ENCODE measurements around the gene GXYLT1. TPM values are rescaled to one million over a fixed set of nuclear protein-coding genes. Genes with fewer than 3 reads are reported as not detected.

Gene GXYLT1
- polyA plus RNA-seq, 1 of the 3 experiments (the other 2 are of a cell fraction): 5.0 TPM

DNA sequence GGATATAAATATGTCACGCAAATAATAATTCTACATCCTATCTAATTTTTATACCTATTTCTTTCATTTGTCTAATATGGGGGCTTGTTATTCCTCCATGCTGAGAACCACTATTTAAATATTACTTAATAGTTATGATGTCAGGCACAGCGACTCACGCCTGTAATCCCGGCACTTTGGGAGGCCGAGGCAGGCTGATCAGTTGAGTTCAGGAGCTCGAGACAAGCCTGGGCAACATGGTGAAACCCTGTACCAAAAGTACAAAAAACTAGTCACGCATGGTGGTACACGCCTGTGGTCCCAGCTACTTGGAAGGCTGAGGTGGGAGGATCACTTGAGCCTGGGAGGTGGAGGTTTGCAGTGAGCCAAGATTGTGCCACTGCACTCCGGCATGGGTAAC is 45.2 kb downstream of the GXYLT1 start:
- DNase-seq: no peak
- peaks cover 0 to under 1% of the 10 kb centered on the region in 2 experiments; a peak in 1 of 4 replicates for H3K4me1 ChIP-seq (ENCODE audit: control insufficient read depth in 1 of 2, insufficient read depth in 2 of 2, low read depth in 1 of 2, low read length in 1 of 2)
- H3K79me2 ChIP-seq (ENCODE audit: insufficient read depth): no peaks in the 10 kb centered on the region
- CTCF ChIA-PET: interaction anchor here (0.6 to 0.7 kb wide), 2 partner anchors 88 to 198 kb away, joined by 3 read pairs; no protein-coding TSS in a partner anchor
- H3K27me3 ChIP-seq (ENCODE audit: insufficient read depth): no peaks in the 10 kb centered on the region
- H3K9me3 ChIP-seq: no peaks in the 10 kb centered on the region
- H3K4me2 ChIP-seq: no peak overlapping the region
- no peak overlapping the region for H2AFZ ChIP-seq (ENCODE audit: low read depth)
- no peak overlapping the region for H3K4me3 ChIP-seq (ENCODE audit: low read depth in 2 of 2, low read length in 1 of 2)
- H3K9ac ChIP-seq: no peak overlapping the region
- no peak for TF ChIP-seq GABPA (IDR thresholded peaks at IDR 0.05; ENCODE audit: low read depth)
- no peak for TF ChIP-seq TAF1 (IDR thresholded peaks at IDR 0.05; ENCODE audit: borderline replicate concordance, low read depth, low read length)
- TF ChIP-seq, protein P1, sequence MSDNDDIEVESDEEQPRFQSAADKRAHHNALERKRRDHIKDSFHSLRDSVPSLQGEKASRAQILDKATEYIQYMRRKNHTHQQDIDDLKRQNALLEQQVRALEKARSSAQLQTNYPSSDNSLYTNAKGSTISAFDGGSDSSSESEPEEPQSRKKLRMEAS (IDR thresholded peaks at IDR 0.05; ENCODE audit: low read depth): no peak
- no peak for TF ChIP-seq FOXM1 (IDR thresholded peaks at IDR 0.05; ENCODE audit: low read depth)
- no peak for TF ChIP-seq TCF12 (IDR thresholded peaks at IDR 0.05)
- TF ChIP-seq, protein P2, sequence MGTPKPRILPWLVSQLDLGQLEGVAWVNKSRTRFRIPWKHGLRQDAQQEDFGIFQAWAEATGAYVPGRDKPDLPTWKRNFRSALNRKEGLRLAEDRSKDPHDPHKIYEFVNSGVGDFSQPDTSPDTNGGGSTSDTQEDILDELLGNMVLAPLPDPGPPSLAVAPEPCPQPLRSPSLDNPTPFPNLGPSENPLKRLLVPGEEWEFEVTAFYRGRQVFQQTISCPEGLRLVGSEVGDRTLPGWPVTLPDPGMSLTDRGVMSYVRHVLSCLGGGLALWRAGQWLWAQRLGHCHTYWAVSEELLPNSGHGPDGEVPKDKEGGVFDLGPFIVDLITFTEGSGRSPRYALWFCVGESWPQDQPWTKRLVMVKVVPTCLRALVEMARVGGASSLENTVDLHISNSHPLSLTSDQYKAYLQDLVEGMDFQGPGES (IDR thresholded peaks at IDR 0.05; ENCODE audit: low read depth, low read length): no peak
- no peak for TF ChIP-seq RXRA (IDR thresholded peaks at IDR 0.05; ENCODE audit: borderline replicate concordance, low read depth)
- TF ChIP-seq MXI1 (IDR thresholded peaks at IDR 0.05; ENCODE audit: low read depth, low read length): no peak
- TF ChIP-seq EZH2phosphoT487 (IDR thresholded peaks at IDR 0.05; ENCODE audit: borderline replicate concordance, low read depth): no peak
- no peak for TF ChIP-seq ELF1 (IDR thresholded peaks at IDR 0.05)
- TF ChIP-seq RAD21 (IDR thresholded peaks at IDR 0.05; ENCODE audit: low read length): no peak
- TF ChIP-seq SMC3 (IDR thresholded peaks at IDR 0.05; ENCODE audit: low read depth, low read length): no peak
- TF ChIP-seq POLR2AphosphoS5 (IDR thresholded peaks at IDR 0.05; ENCODE audit: low read depth, low read length): no peak
- no peak for TF ChIP-seq FOSL2 (IDR thresholded peaks at IDR 0.05; ENCODE audit: borderline replicate concordance, low read depth)
- TF ChIP-seq, protein P3, sequence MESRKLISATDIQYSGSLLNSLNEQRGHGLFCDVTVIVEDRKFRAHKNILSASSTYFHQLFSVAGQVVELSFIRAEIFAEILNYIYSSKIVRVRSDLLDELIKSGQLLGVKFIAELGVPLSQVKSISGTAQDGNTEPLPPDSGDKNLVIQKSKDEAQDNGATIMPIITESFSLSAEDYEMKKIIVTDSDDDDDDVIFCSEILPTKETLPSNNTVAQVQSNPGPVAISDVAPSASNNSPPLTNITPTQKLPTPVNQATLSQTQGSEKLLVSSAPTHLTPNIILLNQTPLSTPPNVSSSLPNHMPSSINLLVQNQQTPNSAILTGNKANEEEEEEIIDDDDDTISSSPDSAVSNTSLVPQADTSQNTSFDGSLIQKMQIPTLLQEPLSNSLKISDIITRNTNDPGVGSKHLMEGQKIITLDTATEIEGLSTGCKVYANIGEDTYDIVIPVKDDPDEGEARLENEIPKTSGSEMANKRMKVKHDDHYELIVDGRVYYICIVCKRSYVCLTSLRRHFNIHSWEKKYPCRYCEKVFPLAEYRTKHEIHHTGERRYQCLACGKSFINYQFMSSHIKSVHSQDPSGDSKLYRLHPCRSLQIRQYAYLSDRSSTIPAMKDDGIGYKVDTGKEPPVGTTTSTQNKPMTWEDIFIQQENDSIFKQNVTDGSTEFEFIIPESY (IDR thresholded peaks at IDR 0.05; ENCODE audit: borderline replicate concordance, low read depth): no peak
- TF ChIP-seq NFIC (IDR thresholded peaks at IDR 0.05; ENCODE audit: borderline replicate concordance): no peak
- peaks cover 10 to 13% of the 10 kb centered on the region in 2 experiments for H3K36me3 ChIP-seq (replicated peaks in 1 of 2; ENCODE audit: control insufficient read depth in 1 of 2, insufficient read depth in 2 of 2, low read length in 1 of 2)
- no peak overlapping the region for H3K27ac ChIP-seq (ENCODE audit: low read depth in 2 of 2, low read length in 1 of 2)
- no peaks in the 10 kb centered on the region for H4K20me1 ChIP-seq (ENCODE audit: insufficient read depth)
- H3F3A ChIP-seq (replicated peaks; ENCODE audit: insufficient read depth): peaks cover 3% of the 10 kb centered on the region
- H3K9me2 ChIP-seq: no peaks in the 10 kb centered on the region
- POLR2A ChIA-PET: no interaction called here
- WGBS (ENCODE audit: low lambda C conversion rate): 95% methylated on average over 9 of the region's 9 CpGs

DNA sequence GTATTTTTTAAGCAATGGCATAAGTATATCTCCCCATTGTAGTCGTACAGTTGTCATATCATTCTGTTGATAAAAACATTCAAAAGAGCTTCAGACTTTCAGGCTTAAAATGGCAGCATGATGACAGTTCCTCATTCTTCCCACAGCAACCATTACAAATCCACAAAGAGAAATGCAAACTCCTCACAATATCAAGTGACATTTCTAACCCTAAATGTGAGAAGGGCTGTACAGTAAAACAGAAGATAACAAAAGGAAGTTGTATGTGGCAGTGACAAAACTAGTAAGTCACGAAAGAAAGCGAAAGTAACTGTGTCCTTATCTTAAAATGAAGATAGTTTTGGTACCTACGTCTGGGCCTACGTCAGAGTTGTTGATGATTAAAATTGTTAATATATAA is 46.7 kb downstream of the GXYLT1 start:
- H3K27me3 ChIP-seq (ENCODE audit: insufficient read depth): no peaks in the 10 kb centered on the region
- POLR2A ChIA-PET: no interaction called here
- WGBS (ENCODE audit: low lambda C conversion rate): 93% methylated on average over 5 of the region's 5 CpGs
- DNase-seq: no peak
- no peaks in the 10 kb centered on the region for H3K9me3 ChIP-seq
- CTCF ChIA-PET: interaction anchor here (0.9 kb wide), 1 partner anchor 36 kb away, joined by 3 read pairs; no protein-coding TSS in a partner anchor
- no peaks in the 10 kb centered on the region for H4K20me1 ChIP-seq (ENCODE audit: insufficient read depth)
- H3K4me2 ChIP-seq: no peak overlapping the region
- H3K79me2 ChIP-seq (ENCODE audit: insufficient read depth): no peaks in the 10 kb centered on the region
- peaks cover 0 to 10% of the 10 kb centered on the region in 2 experiments; a peak in 1 of 4 replicates for H3K4me1 ChIP-seq (ENCODE audit: control insufficient read depth in 1 of 2, insufficient read depth in 2 of 2, low read depth in 1 of 2, low read length in 1 of 2)
- peaks cover 10 to 13% of the 10 kb centered on the region in 2 experiments for H3K36me3 ChIP-seq (replicated peaks in 1 of 2; ENCODE audit: control insufficient read depth in 1 of 2, insufficient read depth in 2 of 2, low read length in 1 of 2)
- no peak overlapping the region for H2AFZ ChIP-seq (ENCODE audit: low read depth)
- no peak overlapping the region for H3K27ac ChIP-seq (ENCODE audit: low read depth in 2 of 2, low read length in 1 of 2)
- no peak overlapping the region for H3K4me3 ChIP-seq (ENCODE audit: low read depth in 2 of 2, low read length in 1 of 2)
- no peak overlapping the region for H3K9ac ChIP-seq
- H3K9me2 ChIP-seq: no peaks in the 10 kb centered on the region
- H3F3A ChIP-seq (replicated peaks; ENCODE audit: insufficient read depth): peaks cover 3% of the 10 kb centered on the region
- no peak for TF ChIP-seq RFX5 (IDR thresholded peaks at IDR 0.05; ENCODE audit: low read length)
- TF ChIP-seq FOSL2 (IDR thresholded peaks at IDR 0.05; ENCODE audit: borderline replicate concordance, low read depth): no peak
- no peak for TF ChIP-seq RCOR1 (IDR thresholded peaks at IDR 0.05; ENCODE audit: low read length)
- TF ChIP-seq JUND (IDR thresholded peaks at IDR 0.05): no peak
- TF ChIP-seq, protein P4, sequence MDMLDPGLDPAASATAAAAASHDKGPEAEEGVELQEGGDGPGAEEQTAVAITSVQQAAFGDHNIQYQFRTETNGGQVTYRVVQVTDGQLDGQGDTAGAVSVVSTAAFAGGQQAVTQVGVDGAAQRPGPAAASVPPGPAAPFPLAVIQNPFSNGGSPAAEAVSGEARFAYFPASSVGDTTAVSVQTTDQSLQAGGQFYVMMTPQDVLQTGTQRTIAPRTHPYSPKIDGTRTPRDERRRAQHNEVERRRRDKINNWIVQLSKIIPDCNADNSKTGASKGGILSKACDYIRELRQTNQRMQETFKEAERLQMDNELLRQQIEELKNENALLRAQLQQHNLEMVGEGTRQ (IDR thresholded peaks at IDR 0.05; ENCODE audit: borderline replicate concordance, low read depth, low read length): no peak
- TF ChIP-seq MEF2A (IDR thresholded peaks at IDR 0.05; ENCODE audit: borderline replicate concordance, low read depth): no peak
- no peak for TF ChIP-seq TAF1 (IDR thresholded peaks at IDR 0.05; ENCODE audit: borderline replicate concordance, low read depth, low read length)
- TF ChIP-seq POLR2AphosphoS5 (IDR thresholded peaks at IDR 0.05; ENCODE audit: low read depth, low read length): no peak
- TF ChIP-seq, protein P3 (IDR thresholded peaks at IDR 0.05; ENCODE audit: borderline replicate concordance, low read depth): no peak
- TF ChIP-seq EZH2phosphoT487 (IDR thresholded peaks at IDR 0.05; ENCODE audit: borderline replicate concordance, low read depth): no peak
- TF ChIP-seq NRF1 (IDR thresholded peaks at IDR 0.05; ENCODE audit: low read depth, low read length): no peak
